Globus pallidus (tissue), 1 donor: ENCODE measurements around the gene DVL2.
A peak's percentile ranks its signal among the peaks of the same experiment; 100 is the strongest.

Source experiments
- DNase-seq: peaks from one replicate; pipeline ENCODE4 v3.0.0-alpha.2; 2015; ENCODE audit warnings: low spot score

The DVL2 gene

GRCh38 chr17:7219229-7219811 is 15.0 kb downstream of the DVL2 start:
- DNase-seq, result no peak

- DNase-seq, result no peak
Measured at GRCh38 chr17:7218758-7219157, 15.6 kb downstream of the DVL2 start.

- no peak for DNase-seq
Measured at GRCh38 chr17:7218166-7218565, 16.2 kb downstream of the DVL2 start.

- no peak for DNase-seq
Measured at GRCh38 chr17:7217113-7217987, 17.0 kb downstream of the DVL2 start.

- no peak for DNase-seq
Measured at GRCh38 chr17:7216242-7217112, 17.8 kb downstream of the DVL2 start.

- no peak for DNase-seq
Measured at GRCh38 chr17:7215652-7216180, 18.6 kb downstream of the DVL2 start.

GRCh38 chr17:7215136-7215638 is 19.1 kb downstream of the DVL2 start:
- DNase-seq, result no peak

- DNase-seq, result peak; percentile 95
Measured at GRCh38 chr17:7214300-7215135, 19.8 kb downstream of the DVL2 start.

- no peak for DNase-seq
Measured at GRCh38 chr17:7213895-7214299, 20.4 kb downstream of the DVL2 start.

- no peak for DNase-seq
Measured at GRCh38 chr17:7211491-7212273, 22.6 kb downstream of the DVL2 start.

- DNase-seq, result no peak
Measured at GRCh38 chr17:7208754-7209460, 25.4 kb downstream of the DVL2 start.

GRCh38 chr17:7208027-7208571 is 26.2 kb downstream of the DVL2 start:
- no peak for DNase-seq

GRCh38 chr17:7207120-7208001 is 27.0 kb downstream of the DVL2 start:
- no peak for DNase-seq

- DNase-seq, result no peak
Measured at GRCh38 chr17:7205561-7205960, 28.8 kb downstream of the DVL2 start.

GRCh38 chr17:7204828-7205461 is 29.4 kb downstream of the DVL2 start:
- DNase-seq, result peak; percentile 78

GRCh38 chr17:7204336-7204735 is 30.0 kb downstream of the DVL2 start:
- DNase-seq, result no peak

- no peak for DNase-seq
Measured at GRCh38 chr17:7203391-7203790, 30.9 kb downstream of the DVL2 start.
